ENCODE measurements around the gene MAP6D1.

- TF ChIP-seq POLR2AphosphoS5 (IDR thresholded peaks at IDR 0.05; ENCODE audit: low read depth, low read length): no peak
- no peak for TF ChIP-seq POLR2A (IDR thresholded peaks at IDR 0.05; ENCODE audit: low read depth, low read length)
Measured at GRCh38 chr3:183775781-183776180, 49.6 kb downstream of the MAP6D1 start.
